GM19035 (cell line): ENCODE data around the gene H1-8.

ENCODE experiments used
- ATAC-seq: cut with Tn5 transposase; IDR thresholded peaks from one replicate; pipeline ENCODE4 v1.9.1; 2021; ENCODE audit not compliant: unreplicated experiment

The H1-8 gene

GRCh38 chr3:129591932-129592331 is 49.0 kb downstream of the H1-8 start:
- no peak for ATAC-seq

GRCh38 chr3:129592381-129593131 is 49.6 kb downstream of the H1-8 start:
- no peak for ATAC-seq

- no peak for ATAC-seq
These were observed 50.2 kb downstream of the H1-8 start for GRCh38 chr3:129593230-129593594.

- ATAC-seq = no peak
These were observed 50.8 kb downstream of the H1-8 start for GRCh38 chr3:129593595-129594339.

GRCh38 chr3:129594409-129594808 is 51.4 kb downstream of the H1-8 start:
- ATAC-seq = no peak

GRCh38 chr3:129594907-129595390 is 52.0 kb downstream of the H1-8 start:
- ATAC-seq = no peak

- no peak for ATAC-seq
These were observed 52.7 kb downstream of the H1-8 start for GRCh38 chr3:129595544-129596193.

- ATAC-seq = no peak
These were observed 53.5 kb downstream of the H1-8 start for GRCh38 chr3:129596194-129597086.

GRCh38 chr3:129597087-129597999 is 54.4 kb downstream of the H1-8 start:
- no peak for ATAC-seq

GRCh38 chr3:129598000-129598381 is 55.0 kb downstream of the H1-8 start:
- ATAC-seq = no peak

- no peak for ATAC-seq
These were observed 55.5 kb downstream of the H1-8 start for GRCh38 chr3:129598484-129598883.

GRCh38 chr3:129599073-129599472 is 56.1 kb downstream of the H1-8 start:
- no peak for ATAC-seq

GRCh38 chr3:129599607-129600006 is 56.6 kb downstream of the H1-8 start:
- no peak for ATAC-seq

- ATAC-seq = no peak
These were observed 57.4 kb downstream of the H1-8 start for GRCh38 chr3:129600348-129600747.
